Fibroblast of lung (primary cell): ENCODE results near the gene ZNF653.

Experiments used
- EZH2 ChIP-seq: IDR thresholded peaks from 2 replicates; pipeline ENCODE4 v1.5.1; 2012; ENCODE audit warnings: low read length, control low read depth, mild to moderate bottlenecking; ENCODE audit errors: missing control alignments
- TF ChIP-seq, protein P1 (sequence below), 2 donors: IDR thresholded peaks in 1 of 2; conservative IDR thresholded peaks in 1 of 2; 1 replicate in 1 of 2; 2 replicates in 1 of 2; pipeline ENCODE4 v1.5.1; 2011 to 2012; ENCODE audit warnings: low read length in 2 of 2, control low read depth in 1 of 2, inconsistent platforms in 1 of 2, low read depth in 1 of 2, mild to moderate bottlenecking in 1 of 2

DNA sequence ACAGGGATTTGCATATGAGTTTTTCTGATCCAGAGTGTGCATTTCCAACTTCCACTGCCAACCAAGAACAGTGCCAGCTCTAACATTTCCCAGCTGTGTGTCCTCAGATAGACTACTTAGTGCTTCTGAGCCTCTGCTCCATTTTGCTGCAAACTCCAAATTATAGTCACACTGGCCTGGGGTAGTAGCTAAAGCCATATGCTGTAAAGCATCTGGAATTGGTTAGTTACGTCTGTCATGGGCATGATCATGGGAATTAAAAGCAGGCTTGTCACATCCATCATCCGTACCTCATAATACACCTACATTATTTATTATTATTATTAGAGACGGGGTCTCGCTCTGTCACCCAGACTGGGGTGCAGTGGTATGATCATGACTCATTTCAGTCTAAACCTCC lies 31.9 kb downstream of the ZNF653 start:
- TF ChIP-seq, protein P1, sequence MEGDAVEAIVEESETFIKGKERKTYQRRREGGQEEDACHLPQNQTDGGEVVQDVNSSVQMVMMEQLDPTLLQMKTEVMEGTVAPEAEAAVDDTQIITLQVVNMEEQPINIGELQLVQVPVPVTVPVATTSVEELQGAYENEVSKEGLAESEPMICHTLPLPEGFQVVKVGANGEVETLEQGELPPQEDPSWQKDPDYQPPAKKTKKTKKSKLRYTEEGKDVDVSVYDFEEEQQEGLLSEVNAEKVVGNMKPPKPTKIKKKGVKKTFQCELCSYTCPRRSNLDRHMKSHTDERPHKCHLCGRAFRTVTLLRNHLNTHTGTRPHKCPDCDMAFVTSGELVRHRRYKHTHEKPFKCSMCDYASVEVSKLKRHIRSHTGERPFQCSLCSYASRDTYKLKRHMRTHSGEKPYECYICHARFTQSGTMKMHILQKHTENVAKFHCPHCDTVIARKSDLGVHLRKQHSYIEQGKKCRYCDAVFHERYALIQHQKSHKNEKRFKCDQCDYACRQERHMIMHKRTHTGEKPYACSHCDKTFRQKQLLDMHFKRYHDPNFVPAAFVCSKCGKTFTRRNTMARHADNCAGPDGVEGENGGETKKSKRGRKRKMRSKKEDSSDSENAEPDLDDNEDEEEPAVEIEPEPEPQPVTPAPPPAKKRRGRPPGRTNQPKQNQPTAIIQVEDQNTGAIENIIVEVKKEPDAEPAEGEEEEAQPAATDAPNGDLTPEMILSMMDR (conservative IDR thresholded peaks at IDR 0.05 in 1 of 2, IDR thresholded peaks at IDR 0.05 in 1 of 2; ENCODE audit: low read depth in 1 of 2, low read length in 2 of 2): no peak
- no peak for TF ChIP-seq EZH2
